Measurements from ENCODE around the gene RSPH3. TPM values are rescaled to one million over a fixed set of nuclear protein-coding genes. Genes with fewer than 3 reads are reported as not detected.

RSPH3 gene
- total RNA-seq, 4 donors from 2014 or later: 1.9 to 4.4 (median 2.3) TPM

- no peak for TF ChIP-seq CTCF (IDR thresholded peaks at IDR 0.05 in 4 of 5, conservative IDR thresholded peaks at IDR 0.05 in 1 of 5)
- TF ChIP-seq POLR2A (IDR thresholded peaks at IDR 0.05): no peak
- Histone ChIP-seq H3K27ac (no peak overlapping the region), H3K4me3 (no peak overlapping the region), H3K36me3 (peaks cover 0 to 18% of the 10 kb centered on the region in 2 donors), H3K4me1 (no peaks in the 10 kb centered on the region), H3K9me3 (no peaks in the 10 kb centered on the region), H3K27me3 (no peaks in the 10 kb centered on the region)
- in situ Hi-C loops (cut with MboI; ENCODE audit: low sequenced_read_pairs in 4 of 4): loop anchor here in 3 of 4 donors (10.0 to 25.0 kb wide), 2 partner anchors 274 to 766 kb away; no protein-coding TSS in a partner anchor
- DNase-seq: no peak
- intact Hi-C loops (cut with DNase I; ENCODE audit: low total_unique reads): no loop called here
- no peak for ATAC-seq
Measured at GRCh38 chr6:158978757-158979156, 21.2 kb downstream of the RSPH3 start.

DNA sequence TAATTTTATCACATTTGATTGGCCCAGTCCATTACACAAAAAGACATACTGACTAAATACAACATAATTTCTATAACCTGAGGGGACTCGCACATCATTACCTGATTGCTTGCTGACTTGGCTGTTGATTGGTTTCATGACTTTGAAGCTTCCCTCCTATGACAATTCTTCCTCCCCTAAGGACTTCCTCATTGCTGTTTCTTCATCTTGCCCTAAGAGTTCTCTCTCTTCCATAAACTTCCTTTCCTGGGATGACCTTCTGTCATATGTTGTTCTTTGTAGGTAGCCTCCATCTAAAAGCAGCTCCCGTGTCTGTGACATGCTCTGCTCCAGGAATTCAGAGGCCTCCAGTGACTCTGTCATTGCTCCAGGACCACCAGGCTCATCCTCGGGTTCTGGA is 22.6 kb downstream of the RSPH3 start:
- no peak overlapping the region for H3K4me3 ChIP-seq
- no peak overlapping the region for H3K27ac ChIP-seq
- H3K9me3 ChIP-seq: no peaks in the 10 kb centered on the region
- ATAC-seq (no peak), DNase-seq (no peak)
- no peak for TF ChIP-seq POLR2A (IDR thresholded peaks at IDR 0.05)
- TF ChIP-seq CTCF (IDR thresholded peaks at IDR 0.05 in 4 of 5, conservative IDR thresholded peaks at IDR 0.05 in 1 of 5): no peak
- no peaks in the 10 kb centered on the region for H3K27me3 ChIP-seq
- no peaks in the 10 kb centered on the region for H3K4me1 ChIP-seq
- intact Hi-C loops (cut with DNase I; ENCODE audit: low total_unique reads) (no loop called here), in situ Hi-C loops (cut with MboI; ENCODE audit: low sequenced_read_pairs in 4 of 4) (loop anchor here in 3 of 4 donors (10.0 to 25.0 kb wide), 2 partner anchors 273 to 765 kb away; no protein-coding TSS in a partner anchor)
- peaks cover 0 to 18% of the 10 kb centered on the region in 2 donors for H3K36me3 ChIP-seq

- peaks cover 0 to 12% of the 10 kb centered on the region in 2 donors for H3K36me3 ChIP-seq
Measured at GRCh38 chr6:158972241-158973233, 27.5 kb downstream of the RSPH3 start.

GRCh38 chr6:158970640-158971275 is 29.2 kb downstream of the RSPH3 start:
- no peak overlapping the region for H3K4me3 ChIP-seq
- intact Hi-C loops (cut with DNase I; ENCODE audit: low total_unique reads) (no loop called here), in situ Hi-C loops (cut with MboI; ENCODE audit: low sequenced_read_pairs in 4 of 4) (loop anchor here in 3 of 4 donors (5.0 to 10.0 kb wide), 2 partner anchors 266 to 268 kb away; no protein-coding TSS in a partner anchor)
- ATAC-seq (peak in 1 of 2 donors; percentile 65), DNase-seq (no peak)
- no peaks in the 10 kb centered on the region for H3K9me3 ChIP-seq
- H3K4me1 ChIP-seq: no peaks in the 10 kb centered on the region
- no peaks in the 10 kb centered on the region for H3K36me3 ChIP-seq
- TF ChIP-seq CTCF (IDR thresholded peaks at IDR 0.05 in 4 of 5, conservative IDR thresholded peaks at IDR 0.05 in 1 of 5): no peak
- no peak for TF ChIP-seq POLR2A (IDR thresholded peaks at IDR 0.05)
- H3K27me3 ChIP-seq: no peaks in the 10 kb centered on the region
- H3K27ac ChIP-seq: no peak overlapping the region

More at GRCh38 chr6:158972241-158973233, 27.5 kb downstream of the RSPH3 start:
- ATAC-seq (peak in 1 of 2 donors; percentile 56), DNase-seq (no peak)
- H3K4me1 ChIP-seq: no peaks in the 10 kb centered on the region
- no peak overlapping the region for H3K4me3 ChIP-seq
- no peak for TF ChIP-seq POLR2A (IDR thresholded peaks at IDR 0.05)
- TF ChIP-seq CTCF (IDR thresholded peaks at IDR 0.05 in 4 of 5, conservative IDR thresholded peaks at IDR 0.05 in 1 of 5): peak; percentile 31 to 60 (median 44)
- intact Hi-C loops (cut with DNase I; ENCODE audit: low total_unique reads) (loop anchor here (1.0 to 2.0 kb wide), 2 partner anchors 180 to 268 kb away; no protein-coding TSS in a partner anchor), in situ Hi-C loops (cut with MboI; ENCODE audit: low sequenced_read_pairs in 4 of 4) (loop anchor here in 3 of 4 donors (5.0 to 10.0 kb wide), 2 partner anchors 268 to 270 kb away; no protein-coding TSS in a partner anchor)
- H3K27ac ChIP-seq: no peak overlapping the region
- H3K27me3 ChIP-seq: no peaks in the 10 kb centered on the region
- H3K9me3 ChIP-seq: no peaks in the 10 kb centered on the region

Data from gastrocnemius medialis (tissue), 4 donors.